Measurements from ENCODE around the gene PRKG1.

The PRKG1 gene

DNA sequence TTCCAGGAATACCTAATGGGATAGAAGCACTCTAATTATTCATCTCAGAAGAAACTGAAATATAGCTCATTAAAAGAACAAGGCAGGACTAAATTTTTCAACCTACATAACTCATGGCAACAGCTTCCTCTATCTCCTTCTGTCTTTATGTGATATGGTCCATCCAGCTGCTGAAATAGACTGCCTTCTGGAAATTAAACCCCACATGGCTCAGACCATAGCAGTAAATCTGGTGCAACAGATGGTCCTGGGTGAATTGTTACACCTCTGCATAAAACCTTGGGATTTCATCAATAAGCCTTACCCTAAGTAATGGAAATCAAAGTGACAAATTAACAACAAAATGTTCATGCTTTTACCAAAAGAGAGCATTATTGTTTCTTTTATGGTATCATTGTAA, 830.7 kb downstream of the PRKG1 start:
- no peak for DNase-seq

DNA sequence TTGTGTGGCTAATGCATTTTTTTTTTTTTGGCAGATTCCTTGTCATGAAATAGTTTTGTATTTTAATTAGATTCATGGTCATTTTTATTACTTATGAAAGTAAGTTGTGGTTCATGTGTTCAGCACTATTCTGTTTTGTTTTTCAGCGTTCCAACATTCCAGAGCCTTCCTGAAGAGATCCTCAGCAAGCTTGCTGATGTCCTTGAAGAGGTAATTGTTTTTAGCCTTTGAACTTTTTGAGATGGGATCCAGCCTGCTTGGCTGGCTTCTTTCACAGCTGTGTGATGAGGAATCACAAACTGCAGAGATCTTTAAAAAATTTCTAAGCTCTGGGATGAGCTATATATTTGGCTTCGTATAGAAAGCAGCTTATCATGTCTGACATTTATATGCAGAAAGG, 833.1 kb downstream of the PRKG1 start:
- DNase-seq = no peak

DNA sequence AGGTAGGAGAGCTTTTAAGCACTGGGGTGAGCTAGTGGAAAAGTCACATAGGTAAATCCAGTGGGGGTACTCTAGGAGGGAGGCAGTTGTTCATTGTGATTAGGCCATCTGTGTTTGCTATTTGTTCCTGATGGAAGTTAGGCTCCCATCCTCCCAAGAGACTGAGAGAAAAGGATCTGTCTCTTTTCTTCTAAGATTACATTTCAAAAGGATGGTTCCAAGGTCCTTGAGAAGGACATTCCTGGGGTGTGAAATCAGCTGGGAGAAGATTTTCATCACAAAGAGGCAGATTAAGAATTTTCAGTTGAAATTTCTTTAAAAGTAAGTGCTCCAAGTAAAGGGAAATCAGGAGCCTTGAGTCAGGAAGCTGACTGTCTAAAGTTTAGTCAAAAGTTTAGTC, 835.9 kb downstream of the PRKG1 start:
- no peak for DNase-seq

- no peak for DNase-seq
Observed at GRCh38 chr10:51910596-51910995, 836.3 kb downstream of the PRKG1 start.

DNA sequence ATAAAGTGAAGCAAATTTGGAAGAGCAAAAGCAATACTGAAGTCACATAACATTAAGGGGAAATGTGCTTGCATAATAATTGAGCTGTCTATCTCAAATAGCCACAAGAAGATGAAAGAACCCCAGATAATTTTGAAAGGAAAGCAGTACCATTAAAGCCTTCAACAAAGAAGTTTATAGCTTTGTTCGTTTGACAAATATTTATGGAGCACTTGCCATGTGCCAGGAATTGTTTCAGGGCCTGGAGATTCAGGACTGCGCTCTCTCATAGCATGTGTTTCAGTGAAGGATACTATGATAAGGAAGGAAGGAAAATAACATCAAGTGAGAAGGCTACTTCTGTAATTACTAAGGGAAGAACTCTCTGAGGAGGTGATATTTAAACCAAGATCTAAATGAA, 837.4 kb downstream of the PRKG1 start:
- DNase-seq = no peak

DNA sequence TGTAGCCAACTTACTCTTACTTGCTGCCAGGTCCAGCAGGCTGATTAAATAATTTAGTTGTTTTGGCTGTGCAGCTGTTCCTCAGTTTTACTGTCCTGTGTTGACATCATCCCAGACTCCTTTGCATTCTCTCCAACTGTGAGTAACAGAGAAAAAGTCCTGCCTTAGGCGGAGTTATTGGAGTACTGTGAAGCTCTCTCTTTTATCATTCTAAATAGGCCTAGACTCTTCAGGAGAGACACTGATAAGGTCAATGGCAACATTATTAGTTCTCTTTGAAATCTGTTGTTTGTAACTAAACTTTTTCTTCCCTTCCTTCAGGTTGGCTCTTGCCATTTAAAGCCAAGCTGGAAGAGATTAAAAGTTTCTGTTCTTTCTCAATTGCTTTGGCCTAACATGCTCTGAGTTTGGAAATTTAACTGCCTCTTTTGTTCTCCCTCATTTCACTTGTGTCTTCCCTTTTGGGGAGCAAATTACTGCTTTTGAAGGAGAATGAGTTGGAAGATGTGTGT, 840.8 kb downstream of the PRKG1 start:
- peak; percentile 55 for DNase-seq

DNA sequence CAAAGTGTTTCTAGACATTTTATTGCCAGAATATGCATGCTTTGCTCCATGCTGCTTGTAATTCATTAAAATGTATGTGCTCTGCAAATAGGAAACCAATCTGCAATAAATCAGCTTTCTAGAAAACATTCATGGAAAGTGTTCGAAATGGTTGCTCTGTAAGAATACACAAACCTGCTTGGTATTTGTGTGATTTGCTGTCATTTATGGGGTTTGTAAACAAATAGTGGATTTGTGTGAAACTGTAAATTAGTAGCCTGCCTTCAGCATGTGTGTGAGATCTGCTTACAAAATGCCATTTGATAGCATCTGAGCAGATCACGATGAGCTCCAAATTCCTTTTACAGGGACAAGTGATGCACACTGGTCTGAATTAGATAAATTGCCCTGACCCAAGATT, 844.2 kb downstream of the PRKG1 start:
- DNase-seq = no peak

DNA sequence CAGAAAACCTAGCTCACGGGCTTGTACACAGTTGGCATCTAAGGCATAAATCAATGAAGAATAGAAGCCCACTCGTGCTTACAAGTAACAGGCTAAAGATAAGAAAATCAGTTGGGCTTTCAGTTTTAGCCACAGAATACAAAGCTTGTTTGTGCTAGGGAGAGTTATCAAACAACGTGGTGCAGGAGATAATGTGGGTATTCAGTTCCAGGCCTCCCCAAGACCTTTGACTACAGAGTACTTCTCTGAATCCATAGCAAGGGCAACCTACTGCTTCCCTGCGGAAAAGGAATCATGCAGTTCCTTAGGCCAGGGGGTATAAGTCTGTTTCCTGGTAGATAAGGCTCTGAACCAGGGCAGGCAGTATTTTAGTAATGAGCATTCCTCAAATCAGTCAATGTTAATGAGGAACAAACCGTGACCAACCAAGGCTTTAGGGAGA, 844.6 kb downstream of the PRKG1 start:
- no peak for DNase-seq

- DNase-seq = no peak
Observed at GRCh38 chr10:51920672-51921071, 846.4 kb downstream of the PRKG1 start.

GRCh38 chr10:51924359-51924758, 850.1 kb downstream of the PRKG1 start:
- DNase-seq = no peak

DNA sequence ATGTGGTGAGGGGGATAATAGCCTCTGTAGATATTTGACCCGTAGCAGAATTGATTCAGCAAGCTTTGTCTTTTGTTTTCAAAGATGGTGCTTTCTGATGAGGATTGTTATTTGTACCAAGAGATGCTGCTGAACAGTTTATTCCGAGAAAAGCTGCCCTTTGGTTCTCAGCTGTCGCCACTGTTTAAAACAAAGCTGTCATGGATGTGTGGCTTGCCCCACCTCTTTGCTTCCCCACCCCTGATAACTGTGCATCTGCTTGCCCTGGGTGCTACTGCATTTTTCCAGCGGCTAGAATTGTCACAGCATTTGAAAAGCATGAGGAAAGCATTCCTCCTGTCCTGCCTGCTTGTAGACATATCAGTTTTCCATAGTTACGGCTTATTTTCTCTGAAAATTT, 852.0 kb downstream of the PRKG1 start:
- no peak for DNase-seq

GRCh38 chr10:51928162-51928561, 853.9 kb downstream of the PRKG1 start:
- no peak for DNase-seq

DNA sequence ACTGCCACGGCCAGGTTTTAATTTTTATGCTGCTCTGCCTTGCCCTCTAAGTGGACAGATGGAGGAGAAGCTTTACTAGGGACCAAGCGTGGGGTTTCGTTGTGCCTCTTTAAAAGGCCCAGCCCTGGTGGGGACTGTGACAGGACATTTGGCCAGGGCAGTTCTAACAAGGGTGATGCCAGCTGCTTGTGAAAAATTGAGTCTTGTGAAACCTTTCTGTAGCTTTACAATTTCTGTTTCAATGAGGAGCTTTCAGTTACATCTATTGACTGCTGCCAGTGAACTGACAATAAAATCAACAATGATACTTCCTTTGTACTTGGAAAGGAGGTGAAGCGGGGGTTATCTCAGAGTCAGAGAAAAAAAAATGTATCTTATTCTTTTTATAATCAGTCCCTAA, 858.2 kb downstream of the PRKG1 start:
- DNase-seq = no peak

DNA sequence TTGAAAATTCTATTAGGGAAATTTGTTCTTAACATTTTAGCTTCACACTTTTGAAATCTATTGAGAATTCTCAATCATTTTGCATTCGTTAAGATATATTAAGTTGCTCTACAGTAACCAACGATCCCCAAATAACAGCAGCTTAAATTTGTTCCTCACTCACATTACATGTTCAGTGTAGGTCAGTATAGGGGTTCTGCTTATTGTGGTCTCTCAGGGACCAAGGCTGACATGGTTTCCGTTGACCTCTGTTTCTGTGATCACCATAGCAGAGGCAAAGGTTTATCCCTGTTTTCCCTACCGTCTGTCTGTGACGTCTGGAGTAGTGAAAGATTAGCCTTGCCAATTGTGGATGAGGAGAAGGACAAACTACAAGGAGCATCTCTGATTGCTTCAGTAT, 860.1 kb downstream of the PRKG1 start:
- no peak for DNase-seq

GRCh38 chr10:51935341-51935740, 861.1 kb downstream of the PRKG1 start:
- DNase-seq = no peak

GRCh38 chr10:51937308-51938140, 863.2 kb downstream of the PRKG1 start:
- peak; percentile 74 for DNase-seq

DNA sequence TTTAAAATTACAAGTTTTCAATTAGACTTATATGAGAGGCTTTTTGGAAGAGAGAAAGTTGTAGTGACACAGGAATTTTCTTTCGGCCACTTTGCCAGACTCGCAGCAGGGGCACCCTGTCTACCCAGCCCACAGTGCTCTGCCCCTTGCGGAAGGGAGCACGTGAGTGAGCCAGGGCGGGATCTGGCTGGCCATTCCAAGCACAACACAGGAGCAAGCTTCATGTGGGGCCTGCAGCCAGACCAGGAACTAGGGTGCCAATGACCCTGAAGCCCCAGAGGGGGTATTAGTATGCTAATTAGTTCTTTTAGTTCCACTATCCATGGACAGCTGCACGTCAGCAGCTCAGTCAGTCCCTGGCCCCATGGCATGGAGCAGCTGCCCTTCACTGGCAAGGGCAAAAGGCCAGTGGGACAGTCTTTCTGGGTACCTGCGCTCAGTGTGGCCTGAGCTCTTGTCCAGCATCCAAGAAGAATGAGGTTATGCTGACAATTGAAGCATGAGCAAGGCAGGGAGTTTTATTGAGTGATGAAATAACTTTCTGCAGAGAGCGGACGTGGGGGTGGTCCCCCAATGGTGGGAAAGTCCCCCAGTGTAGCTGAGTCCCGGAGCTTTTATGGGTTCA, 876.2 kb downstream of the PRKG1 start:
- DNase-seq = no peak

GRCh38 chr10:51950996-51951555, 876.8 kb downstream of the PRKG1 start:
- no peak for DNase-seq

GRCh38 chr10:51951601-51952000, 877.3 kb downstream of the PRKG1 start:
- DNase-seq = no peak

DNA sequence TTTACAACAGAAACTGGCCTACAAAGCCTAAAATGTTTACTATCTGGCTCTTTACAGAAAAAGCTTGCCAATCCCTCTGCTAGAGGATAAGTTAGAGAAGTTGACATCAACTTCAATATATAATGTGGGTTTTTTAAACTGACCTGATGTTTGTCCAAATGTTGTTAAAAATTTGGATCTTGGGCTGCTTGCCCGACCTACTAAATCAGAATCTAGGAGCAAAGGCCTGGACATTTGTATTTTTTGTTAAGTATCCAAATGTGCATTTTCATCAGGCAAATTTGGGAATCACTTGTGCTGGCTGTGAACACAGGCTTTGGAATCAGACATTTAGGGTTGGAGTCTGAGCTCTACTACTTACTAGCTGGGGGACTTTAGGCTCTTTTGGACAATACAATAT, 877.8 kb downstream of the PRKG1 start:
- DNase-seq = no peak

DNA sequence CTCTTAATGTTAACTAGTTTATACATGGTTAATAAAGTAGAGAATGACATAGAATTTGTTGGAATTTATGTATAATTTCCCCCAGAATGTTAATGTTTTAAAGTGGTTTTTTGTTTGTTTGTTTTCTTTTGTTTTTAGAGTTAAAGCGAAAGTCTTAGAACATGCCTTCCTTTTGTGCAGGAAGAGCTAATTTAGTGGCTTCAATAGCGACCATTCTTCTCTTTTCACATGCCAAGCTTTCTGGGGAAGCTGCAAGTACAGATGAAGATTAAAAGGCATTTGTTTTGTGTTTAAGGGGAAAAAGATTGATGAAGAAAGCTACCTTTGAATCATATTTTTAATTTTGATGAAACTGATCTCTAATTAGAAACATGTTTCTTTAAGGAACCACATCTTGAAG, 881.4 kb downstream of the PRKG1 start:
- no peak for DNase-seq

GRCh38 chr10:51956822-51957221, 882.5 kb downstream of the PRKG1 start:
- no peak for DNase-seq

DNA sequence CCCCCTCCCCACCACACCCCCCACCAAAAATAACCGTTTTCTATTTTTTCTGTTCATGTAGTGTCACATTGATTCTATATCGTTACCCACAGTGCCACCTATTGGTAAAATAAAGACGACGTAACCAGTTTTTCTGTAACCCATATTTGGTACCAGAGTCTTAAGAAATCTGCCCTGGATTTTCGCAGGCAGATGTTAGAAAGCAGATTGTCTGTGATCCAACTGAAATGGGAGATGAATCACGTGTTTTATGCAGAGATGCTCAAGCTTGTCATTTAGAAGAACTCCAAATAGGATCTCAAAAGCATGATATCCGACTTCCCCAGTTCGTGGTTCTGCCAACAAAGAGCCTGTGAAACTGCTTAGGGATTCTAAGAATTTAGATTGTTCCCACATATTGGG, 886.2 kb downstream of the PRKG1 start:
- peak; percentile 74 for DNase-seq

GRCh38 chr10:51961401-51961800, 887.1 kb downstream of the PRKG1 start:
- DNase-seq = no peak

All from fibroblast of skin of right quadriceps (primary cell).